Measurements from ENCODE around the gene RPS27.
"Not testable (repeated sequence)": the region's sequence is repeated elsewhere in the genome, so short reads cannot be mapped to it uniquely, and the experiment has no call there.

Gene RPS27

DNA sequence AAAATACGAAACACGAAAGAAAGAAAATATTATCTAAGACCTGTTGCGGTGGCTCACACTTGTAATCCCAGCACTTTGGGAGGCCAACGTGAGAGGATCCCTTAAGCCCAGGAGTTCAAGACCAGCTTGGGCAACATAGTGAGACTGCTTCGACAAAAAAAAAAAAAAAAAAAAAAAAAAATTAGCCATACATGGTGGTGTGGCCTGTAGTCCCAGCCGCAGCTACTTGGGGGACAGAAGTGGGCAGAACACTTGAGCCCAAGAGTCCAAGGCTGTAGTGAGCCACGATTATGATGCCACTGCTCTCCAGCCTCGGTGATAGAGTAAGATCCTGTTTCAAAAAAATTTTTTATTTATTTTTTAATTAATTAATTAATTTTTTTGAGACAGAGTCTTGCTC lies 2.9 kb upstream of the RPS27 start:
- no peak for DNase-seq

- no peak for DNase-seq
These were observed 629 bp downstream of the RPS27 start for GRCh38 chr1:153991151-153991630.

DNA sequence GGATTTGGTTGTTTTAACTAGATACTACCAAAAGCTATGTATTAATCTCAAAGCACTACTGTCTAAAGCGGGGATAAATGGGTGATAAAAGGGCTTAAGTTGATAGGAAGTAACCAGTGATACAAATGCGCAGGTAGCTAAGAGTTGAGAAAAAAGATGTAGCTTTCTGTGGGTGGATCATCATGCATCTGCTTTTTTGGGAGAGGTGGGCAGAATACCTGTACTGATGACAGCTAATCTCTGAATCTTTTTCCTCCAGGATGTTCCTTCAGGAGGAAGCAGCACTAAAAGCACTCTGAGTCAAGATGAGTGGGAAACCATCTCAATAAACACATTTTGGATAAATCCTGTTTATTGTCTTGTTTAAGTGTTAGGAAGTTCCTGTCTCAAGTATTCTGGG lies 1.2 kb downstream of the RPS27 start:
- DNase-seq, result no peak

- no peak for DNase-seq
These were observed 4.6 kb downstream of the RPS27 start for GRCh38 chr1:153995202-153995601.

- no peak for DNase-seq
These were observed 5.1 kb downstream of the RPS27 start for GRCh38 chr1:153995640-153996039.

GRCh38 chr1:153996882-153997281 lies 6.3 kb downstream of the RPS27 start:
- DNase-seq, result not testable (repeated sequence)

- DNase-seq, result no peak
These were observed 9.9 kb downstream of the RPS27 start for GRCh38 chr1:154000420-154000819.

DNA sequence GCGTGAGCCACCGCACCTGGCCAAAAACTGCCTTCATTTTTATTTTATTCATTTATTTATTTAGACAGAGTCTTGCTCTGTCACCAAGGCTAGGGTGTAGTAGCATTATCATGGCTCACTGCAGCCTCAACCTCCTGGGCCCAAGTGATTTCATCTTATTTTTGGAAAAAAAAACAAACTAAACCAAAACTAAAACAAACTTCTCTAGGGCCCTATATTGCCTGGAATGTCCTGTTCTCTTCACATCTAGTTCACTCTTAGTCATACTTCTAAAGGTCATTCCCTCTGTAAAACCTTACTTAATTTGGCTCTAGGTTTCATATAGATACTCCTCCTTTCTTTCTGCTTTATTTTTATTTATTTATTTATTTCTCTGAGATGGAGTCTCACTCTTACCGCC lies 15.6 kb downstream of the RPS27 start:
- no peak for DNase-seq

DNA sequence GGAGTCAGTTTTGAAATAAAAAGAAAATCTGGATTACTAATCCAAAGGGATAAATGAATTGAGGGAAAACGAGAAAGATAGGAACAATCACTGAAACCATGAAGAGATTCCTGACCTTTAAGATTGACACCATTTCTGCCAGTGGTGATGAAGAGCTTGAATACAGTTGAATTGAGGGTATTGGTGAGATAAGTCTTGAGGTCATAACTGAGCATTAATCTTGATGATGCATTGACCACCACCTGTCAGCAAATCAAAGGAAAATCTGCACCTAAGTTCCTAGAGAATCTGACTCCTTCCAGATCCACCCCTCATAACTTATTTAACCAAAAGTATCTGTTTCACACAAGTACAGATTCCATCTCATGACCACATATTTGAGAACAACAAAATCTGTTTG lies 21.6 kb downstream of the RPS27 start:
- DNase-seq, result no peak

- not testable (repeated sequence) for DNase-seq
These were observed 22.0 kb downstream of the RPS27 start for GRCh38 chr1:154012543-154012942.

- no peak for DNase-seq
These were observed 23.8 kb downstream of the RPS27 start for GRCh38 chr1:154014154-154014907.

DNA sequence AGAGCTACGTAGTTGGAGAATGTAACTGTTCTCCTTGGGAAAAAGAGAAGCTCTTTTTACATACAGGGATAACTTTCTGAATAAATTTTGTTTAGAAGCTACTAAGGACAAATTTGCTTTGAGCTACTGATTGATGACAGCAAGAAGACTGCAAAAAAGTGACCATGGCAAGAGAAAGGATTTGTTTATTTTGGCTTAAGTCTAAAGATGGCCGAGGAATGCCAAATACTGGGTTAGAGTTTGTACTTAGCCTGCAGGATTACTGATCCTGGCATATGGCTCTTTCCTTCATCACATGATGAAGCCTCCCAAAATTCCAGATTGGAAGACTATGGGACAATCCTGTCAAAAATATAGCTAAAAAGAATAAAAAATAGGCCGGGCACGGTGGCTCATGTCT lies 28.7 kb downstream of the RPS27 start:
- DNase-seq, result no peak

DNA sequence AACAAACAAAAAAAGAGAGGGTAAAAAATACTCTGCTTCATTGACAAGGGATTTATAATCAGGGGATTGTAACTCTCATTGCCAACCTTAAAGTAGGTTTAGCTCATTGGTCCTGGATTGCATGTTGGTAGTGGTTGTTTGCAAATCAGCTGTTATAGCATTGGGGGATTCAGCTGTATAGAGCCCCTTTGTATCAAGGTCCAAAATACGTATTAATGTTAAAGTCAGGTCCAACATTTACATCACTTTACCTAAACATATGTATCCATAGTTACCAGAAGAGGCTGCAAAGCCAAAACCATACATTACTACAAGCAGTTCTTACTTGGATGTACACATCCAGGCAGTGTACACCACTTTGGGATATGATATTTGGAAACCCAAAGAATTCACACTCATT lies 29.4 kb downstream of the RPS27 start:
- no peak for DNase-seq

DNA sequence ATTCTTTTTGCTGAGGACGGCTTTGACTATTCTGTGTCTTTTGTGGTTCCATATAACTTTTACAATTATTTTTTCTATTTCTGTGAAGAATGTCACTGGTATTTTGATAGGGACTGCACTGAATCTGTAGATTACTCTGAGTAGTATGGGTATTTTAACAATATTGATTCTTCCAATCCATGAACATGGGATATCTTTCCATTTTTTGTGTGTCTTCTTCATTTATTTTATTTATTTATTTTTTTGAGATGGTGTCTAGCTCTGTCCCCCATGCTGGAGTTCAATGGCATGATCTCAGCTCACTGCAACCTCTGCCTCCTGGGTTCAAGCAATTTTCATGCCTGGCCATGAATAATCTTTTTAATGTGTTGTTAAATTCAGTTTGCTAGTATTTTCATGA lies 43.1 kb downstream of the RPS27 start:
- not testable (repeated sequence) for DNase-seq
